ENCODE measurements around the gene NEXMIF.
"Not testable (repeated sequence)": the region's sequence is repeated elsewhere in the genome, so short reads cannot be mapped to it uniquely, and the experiment has no call there.

Gene NEXMIF

GRCh38 chrX:74788545-74789086, 136.6 kb downstream of the NEXMIF start:
- DNase-seq: no peak

DNA sequence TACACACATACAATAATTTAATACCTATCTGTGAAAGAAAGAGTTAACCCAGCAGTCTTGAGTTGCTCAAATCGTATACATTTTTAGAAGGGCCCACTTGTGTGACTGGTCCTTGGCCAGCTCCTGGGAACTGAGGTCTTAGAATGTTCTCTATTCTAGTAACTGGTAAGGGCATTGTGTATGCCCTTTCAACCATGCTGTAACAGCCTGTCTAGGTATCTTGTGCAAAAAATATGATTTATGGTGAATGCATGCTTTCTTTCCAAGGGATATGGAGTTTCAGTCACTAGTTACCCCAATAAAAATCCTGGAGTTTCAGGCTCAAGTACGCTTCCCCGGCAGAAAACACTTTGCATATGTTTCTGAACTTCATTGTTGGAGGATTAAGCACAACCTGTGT, 140.6 kb downstream of the NEXMIF start:
- no peak for DNase-seq

GRCh38 chrX:74781507-74782034, 143.7 kb downstream of the NEXMIF start:
- DNase-seq: no peak

- no peak for DNase-seq
Measured at GRCh38 chrX:74779175-74779574, 146.1 kb downstream of the NEXMIF start.

DNA sequence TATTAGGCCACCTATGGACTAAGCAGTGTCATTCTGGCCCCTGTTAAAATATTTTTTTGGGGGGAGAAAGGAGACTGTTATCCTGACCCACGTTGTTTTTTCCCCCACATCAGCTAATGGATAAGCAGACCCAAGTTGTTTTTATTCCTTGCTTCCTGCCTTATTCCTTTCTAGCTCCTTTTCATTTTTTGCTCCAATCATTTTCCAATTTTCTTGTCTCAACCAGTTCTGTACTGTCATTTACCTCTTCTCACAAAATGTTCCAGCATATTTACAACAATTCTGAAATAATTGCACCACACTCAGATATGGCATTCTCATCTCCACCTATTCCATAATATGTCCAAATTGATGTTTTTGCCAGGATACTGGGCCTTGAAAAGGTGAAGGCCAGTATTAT, 150.3 kb downstream of the NEXMIF start:
- DNase-seq: no peak

GRCh38 chrX:74736450-74736849, 188.8 kb downstream of the NEXMIF start:
- no peak for DNase-seq

- DNase-seq: no peak
Measured at GRCh38 chrX:74705269-74705668, 220.0 kb downstream of the NEXMIF start.

DNA sequence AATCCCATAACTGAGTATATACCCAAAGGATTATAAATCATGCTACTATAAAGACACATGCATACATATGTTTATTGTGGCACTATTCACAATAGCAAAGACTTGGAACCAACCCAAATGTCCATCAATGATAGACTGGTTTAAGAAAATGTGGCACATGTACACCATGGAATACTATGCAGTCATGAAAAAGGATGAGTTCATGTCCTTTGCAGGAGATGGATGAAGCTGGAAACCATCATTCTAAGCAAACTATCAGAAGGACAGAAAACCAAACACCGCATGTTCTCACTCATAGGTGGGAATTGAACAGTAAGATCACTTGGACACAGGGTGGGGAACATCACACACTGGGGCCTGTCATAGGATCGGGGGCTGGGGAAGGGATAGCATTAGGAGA, 223.9 kb downstream of the NEXMIF start:
- not testable (repeated sequence) for DNase-seq

DNA sequence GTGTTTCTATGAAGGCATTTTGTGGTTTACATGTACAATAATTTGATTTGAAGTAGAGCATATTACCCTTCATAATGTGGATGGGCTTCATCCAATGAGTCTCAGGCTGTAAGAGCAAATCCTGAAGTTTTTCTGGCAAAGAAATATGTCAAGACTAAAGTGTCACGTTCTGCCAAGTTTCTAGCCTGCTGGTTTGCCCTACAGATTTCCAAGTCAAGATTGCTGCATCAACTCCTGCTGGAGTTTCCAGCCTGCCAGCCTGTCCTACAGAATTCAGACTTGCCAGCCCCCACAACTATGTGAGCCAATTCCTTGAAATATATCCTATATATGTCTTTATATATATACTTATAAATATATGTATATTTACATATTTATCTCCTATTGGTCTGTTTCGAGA, 240.8 kb downstream of the NEXMIF start:
- no peak for DNase-seq
